ENCODE data around the gene CPED1. TPM values are rescaled to one million over a fixed set of nuclear protein-coding genes. Genes with fewer than 3 reads are reported as not detected.

The CPED1 gene
- total RNA-seq, 1 experiment from 2014 or later = 0.39 TPM

DNA sequence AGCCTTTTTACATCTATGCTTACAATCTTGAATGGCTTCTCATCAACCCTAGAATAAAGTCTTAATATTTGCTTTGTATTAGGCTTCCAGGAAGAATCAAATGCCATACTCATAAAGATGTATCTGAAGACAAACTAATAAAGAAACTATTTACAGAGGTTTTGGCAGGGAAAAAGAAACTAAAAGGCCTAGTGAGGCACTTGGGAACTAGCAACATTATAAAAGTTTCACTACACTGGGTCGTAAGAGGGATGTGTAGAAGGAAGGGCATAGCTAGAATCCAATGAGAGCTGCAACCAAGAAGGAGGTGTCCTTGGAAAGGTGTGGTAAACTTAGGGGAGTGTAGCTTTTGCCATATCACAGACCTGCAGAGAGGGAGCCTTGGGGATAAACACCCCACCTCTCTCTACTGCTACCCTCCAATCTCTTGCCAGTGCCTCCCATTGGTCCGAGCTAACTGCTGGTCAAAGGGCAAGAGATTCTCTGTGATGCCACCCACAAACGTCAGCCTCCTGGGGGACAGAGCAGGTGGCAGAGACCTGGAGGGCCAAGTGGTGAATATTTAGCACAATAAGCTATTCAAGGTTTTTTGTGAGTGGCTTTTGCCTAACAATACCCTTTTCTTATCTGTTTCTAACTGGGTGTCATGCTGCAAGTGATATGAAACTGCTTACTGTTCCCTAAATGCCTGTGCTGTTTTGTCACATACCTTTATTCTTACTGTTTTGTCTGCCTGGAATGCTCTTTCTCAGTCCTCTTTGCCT, 60.7 kb downstream of the CPED1 start:
- no peak for TF ChIP-seq TCF7L2 (IDR thresholded peaks at IDR 0.05; ENCODE audit: low read depth, low read length)
- no peak for TF ChIP-seq POLR2AphosphoS5 (IDR thresholded peaks at IDR 0.05; ENCODE audit: low read depth, low read length)
- TF ChIP-seq, protein P1, sequence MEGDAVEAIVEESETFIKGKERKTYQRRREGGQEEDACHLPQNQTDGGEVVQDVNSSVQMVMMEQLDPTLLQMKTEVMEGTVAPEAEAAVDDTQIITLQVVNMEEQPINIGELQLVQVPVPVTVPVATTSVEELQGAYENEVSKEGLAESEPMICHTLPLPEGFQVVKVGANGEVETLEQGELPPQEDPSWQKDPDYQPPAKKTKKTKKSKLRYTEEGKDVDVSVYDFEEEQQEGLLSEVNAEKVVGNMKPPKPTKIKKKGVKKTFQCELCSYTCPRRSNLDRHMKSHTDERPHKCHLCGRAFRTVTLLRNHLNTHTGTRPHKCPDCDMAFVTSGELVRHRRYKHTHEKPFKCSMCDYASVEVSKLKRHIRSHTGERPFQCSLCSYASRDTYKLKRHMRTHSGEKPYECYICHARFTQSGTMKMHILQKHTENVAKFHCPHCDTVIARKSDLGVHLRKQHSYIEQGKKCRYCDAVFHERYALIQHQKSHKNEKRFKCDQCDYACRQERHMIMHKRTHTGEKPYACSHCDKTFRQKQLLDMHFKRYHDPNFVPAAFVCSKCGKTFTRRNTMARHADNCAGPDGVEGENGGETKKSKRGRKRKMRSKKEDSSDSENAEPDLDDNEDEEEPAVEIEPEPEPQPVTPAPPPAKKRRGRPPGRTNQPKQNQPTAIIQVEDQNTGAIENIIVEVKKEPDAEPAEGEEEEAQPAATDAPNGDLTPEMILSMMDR (IDR thresholded peaks at IDR 0.05) = no peak
- no peak for TF ChIP-seq REST (IDR thresholded peaks at IDR 0.05; ENCODE audit: insufficient read depth in 1 of 2, low read depth in 2 of 2, low read length in 1 of 2)
- TF ChIP-seq SIN3A (IDR thresholded peaks at IDR 0.05; ENCODE audit: borderline replicate concordance, insufficient read depth, low read depth, low read length) = no peak
- BruUV-seq (replicated peaks) = no TSS peak
- no peaks in the 10 kb centered on the region for H3K36me3 ChIP-seq (ENCODE audit: control insufficient read depth, insufficient read depth, low read length)
- no peaks in the 10 kb centered on the region for H3K9me3 ChIP-seq (ENCODE audit: control insufficient read depth, insufficient read depth, low read depth, low read length)
- DNase-seq (ENCODE audit: low read depth, low spot score) (no peak), ATAC-seq (no peak)
- ChIA-PET CTCF (no interaction called here), POLR2A (no interaction called here)
- H3K4me1 ChIP-seq (ENCODE audit: control insufficient read depth, insufficient read depth, low read length) = no peaks in the 10 kb centered on the region
- no peaks in the 10 kb centered on the region for H3K27me3 ChIP-seq (ENCODE audit: control insufficient read depth, insufficient read depth, low read length)
- no peak overlapping the region for H3K27ac ChIP-seq (ENCODE audit: low read length)
- intact Hi-C loops (cut with micrococcal nuclease; ENCODE audit: unreplicated experiment) = no loop called here
- H3K4me3 ChIP-seq (ENCODE audit: low read depth in 2 of 2, low read length in 2 of 2) = no peak overlapping the region
- in situ Hi-C loops (cut with HindIII; ENCODE audit: low pct_unique_long_range_greater_than_20kb, low sequenced_read_pairs) = no loop called here

DNA sequence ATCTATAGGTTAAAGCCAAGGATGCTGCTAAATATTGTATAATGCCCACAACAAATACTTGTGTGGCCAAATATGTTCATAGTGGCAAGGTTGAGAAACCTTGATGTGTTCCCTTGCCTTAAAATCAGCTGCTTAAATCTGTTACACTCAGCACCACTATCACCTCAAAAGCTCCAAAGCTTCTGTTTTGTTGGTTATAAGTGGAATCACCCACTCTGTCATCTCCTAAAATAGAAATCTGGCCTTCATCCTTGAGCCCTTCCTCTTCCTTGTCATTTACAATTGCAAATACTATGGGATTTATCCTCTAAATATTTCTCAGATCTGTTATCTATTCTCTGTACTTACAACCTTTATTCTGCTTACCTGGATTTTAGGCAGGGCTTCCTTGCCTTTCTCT, 61.4 kb downstream of the CPED1 start:
- ChIA-PET POLR2A (no interaction called here), CTCF (no interaction called here)
- no peak overlapping the region for H3K27ac ChIP-seq (ENCODE audit: low read length)
- in situ Hi-C loops (cut with HindIII; ENCODE audit: low pct_unique_long_range_greater_than_20kb, low sequenced_read_pairs) (no loop called here), intact Hi-C loops (cut with micrococcal nuclease; ENCODE audit: unreplicated experiment) (no loop called here)
- no peaks in the 10 kb centered on the region for H3K36me3 ChIP-seq (ENCODE audit: control insufficient read depth, insufficient read depth, low read length)
- no peaks in the 10 kb centered on the region for H3K9me3 ChIP-seq (ENCODE audit: control insufficient read depth, insufficient read depth, low read depth, low read length)
- TF ChIP-seq REST (IDR thresholded peaks at IDR 0.05; ENCODE audit: insufficient read depth in 1 of 2, low read depth in 2 of 2, low read length in 1 of 2) (no peak), SIN3A (IDR thresholded peaks at IDR 0.05; ENCODE audit: borderline replicate concordance, insufficient read depth, low read depth, low read length) (no peak), TCF7L2 (IDR thresholded peaks at IDR 0.05; ENCODE audit: low read depth, low read length) (no peak), POLR2AphosphoS5 (IDR thresholded peaks at IDR 0.05; ENCODE audit: low read depth, low read length) (no peak)
- TF ChIP-seq, protein P1 (IDR thresholded peaks at IDR 0.05) = no peak
- BruUV-seq (replicated peaks) = no TSS peak
- DNase-seq (ENCODE audit: low read depth, low spot score) (no peak), ATAC-seq (no peak)
- no peaks in the 10 kb centered on the region for H3K4me1 ChIP-seq (ENCODE audit: control insufficient read depth, insufficient read depth, low read length)
- H3K27me3 ChIP-seq (ENCODE audit: control insufficient read depth, insufficient read depth, low read length) = no peaks in the 10 kb centered on the region
- no peak overlapping the region for H3K4me3 ChIP-seq (ENCODE audit: low read depth in 2 of 2, low read length in 2 of 2)
